ENCODE measurements around the gene ZNF550. TPM values are rescaled to one million over a fixed set of nuclear protein-coding genes. Genes with fewer than 3 reads are reported as not detected.
"Not testable (repeated sequence)": the region's sequence is repeated elsewhere in the genome, so short reads cannot be mapped to it uniquely, and the experiment has no call there.

ZNF550 gene
- total RNA-seq, 1 donor from 2014 or later = 15.7 TPM

- Mint-ChIP-seq H3K4me3 (ENCODE audit: low read depth) (peak overlapping the region; percentile 79), H3K36me3 (ENCODE audit: insufficient read depth) (peaks cover 51% of the 10 kb centered on the region), H3K9me3 (ENCODE audit: low read depth) (peaks cover 51% of the 10 kb centered on the region), H3K27ac (peak overlapping the region; percentile 69)
- DNase-seq (ENCODE audit: low spot score, unreplicated experiment); H3K27me3 Mint-ChIP-seq; H3K4me1 Mint-ChIP-seq (ENCODE audit: low read depth): not testable (repeated sequence)
These were observed 60.4 kb downstream of the ZNF550 start for GRCh38 chr19:57499332-57499679.

DNA sequence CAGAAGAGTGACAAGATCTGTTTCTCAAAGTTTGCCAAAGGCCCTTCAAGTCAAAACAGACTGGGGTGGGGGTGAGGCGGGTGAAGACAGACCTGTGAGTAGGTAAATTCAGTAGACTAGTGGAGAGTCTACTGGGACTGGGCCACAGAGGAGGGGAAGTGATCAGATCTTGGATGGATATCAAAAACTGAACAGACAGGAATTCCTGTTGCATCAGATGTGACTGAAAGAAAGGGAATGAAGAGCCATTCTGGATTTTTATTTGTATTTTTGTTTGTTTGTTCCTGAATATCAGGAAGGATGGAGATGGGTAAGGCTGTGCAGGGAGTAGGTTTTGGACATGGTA, 71.4 kb downstream of the ZNF550 start:
- H3K4me1 Mint-ChIP-seq (ENCODE audit: low read depth); H3K27me3 Mint-ChIP-seq; DNase-seq (ENCODE audit: low spot score, unreplicated experiment): not testable (repeated sequence)
- peaks cover 43% of the 10 kb centered on the region for H3K9me3 Mint-ChIP-seq (ENCODE audit: low read depth)
- H3K27ac Mint-ChIP-seq = peak overlapping the region; percentile 58
- H3K36me3 Mint-ChIP-seq (ENCODE audit: insufficient read depth) = peaks cover 45% of the 10 kb centered on the region
- H3K4me3 Mint-ChIP-seq (ENCODE audit: low read depth) = peak overlapping the region; percentile 79

GRCh38 chr19:57487477-57488298, 72.0 kb downstream of the ZNF550 start, which contains the start of gene ZNF419:
Gene ZNF419, plus strand, starts transcription at chr19:57487750. Its CDS starts 201 bp downstream, at chr19:57487951.
- Mint-ChIP-seq H3K27ac (peak within 1 kb of the TSS; percentile 58), H3K4me3 (ENCODE audit: low read depth) (peak within 1 kb of the TSS; percentile 79), H3K9me3 (ENCODE audit: low read depth) (peaks cover 37% of the 10 kb centered on the region), H3K36me3 (ENCODE audit: insufficient read depth) (peaks cover 39% of the 10 kb centered on the region)
- not testable (repeated sequence) for H3K4me1 Mint-ChIP-seq (ENCODE audit: low read depth); H3K27me3 Mint-ChIP-seq
- peak; percentile 84 for DNase-seq (ENCODE audit: low spot score, unreplicated experiment)

Other genes with a start within 250 kb of the ZNF550 start
- gene ZNF543, start 239.4 kb downstream of the ZNF550 start, total RNA-seq = 10.1 and 10.5 TPM in 2 replicates
- 11.8 TPM in 2 replicates for gene ZNF304, start 208.6 kb downstream of the ZNF550 start, total RNA-seq
- gene TRAPPC2B, start 196.3 kb downstream of the ZNF550 start, total RNA-seq = 12.9 and 13.9 TPM in 2 replicates
- 5.7 and 6.1 TPM in 2 replicates for gene ZNF547, start 196.3 kb downstream of the ZNF550 start, total RNA-seq
- gene ZNF548, start 170.0 kb downstream of the ZNF550 start, total RNA-seq = 30.7 and 31.9 TPM in 2 replicates
- 14.7 and 17.7 TPM in 2 replicates for gene ZNF17, start 148.7 kb downstream of the ZNF550 start, total RNA-seq
- gene ZNF749, start 124.5 kb downstream of the ZNF550 start, total RNA-seq = 25.1 and 32.7 TPM in 2 replicates
- 0.64 and 0.84 TPM in 2 replicates for gene VN1R1, start 102.7 kb downstream of the ZNF550 start, total RNA-seq
- 7.3 and 10.1 TPM in 2 replicates for gene ZNF772, start 82.3 kb downstream of the ZNF550 start, total RNA-seq
- gene ZNF419, start 72.1 kb downstream of the ZNF550 start, total RNA-seq = 20.3 and 23.4 TPM in 2 replicates
- gene ZNF773, start 59.9 kb downstream of the ZNF550 start, total RNA-seq = 8.4 and 8.7 TPM in 2 replicates
- 11.5 and 11.6 TPM in 2 replicates for gene ZNF549, start 32.5 kb downstream of the ZNF550 start, total RNA-seq
- 7.2 and 8.6 TPM in 2 replicates for gene ZNF416, start 19.0 kb upstream of the ZNF550 start, total RNA-seq
- gene ZIK1, start 24.3 kb upstream of the ZNF550 start, total RNA-seq = 12.9 and 13.7 TPM in 2 replicates
- gene ZNF530, start 40.0 kb upstream of the ZNF550 start, total RNA-seq = 4.4 and 4.9 TPM in 2 replicates
- 24.9 and 26.8 TPM in 2 replicates for gene ZNF134, start 54.4 kb upstream of the ZNF550 start, total RNA-seq
- gene ZNF211, start 73.3 kb upstream of the ZNF550 start, total RNA-seq = 25.1 and 26.0 TPM in 2 replicates
- not detected in 2 replicates for gene ZSCAN4, start 109.1 kb upstream of the ZNF550 start, total RNA-seq
- 10.9 and 13.6 TPM in 2 replicates for gene ZNF551, start 122.1 kb upstream of the ZNF550 start, total RNA-seq
- 39.0 and 43.3 TPM in 2 replicates for gene ZNF154, start 149.3 kb upstream of the ZNF550 start, total RNA-seq
- gene ZNF671, start 167.8 kb upstream of the ZNF550 start, total RNA-seq = 11.7 and 15.4 TPM in 2 replicates
- 32.8 and 35.3 TPM in 2 replicates for gene ZNF776, start 187.0 kb upstream of the ZNF550 start, total RNA-seq
- gene ZNF586, start 209.8 kb upstream of the ZNF550 start, total RNA-seq = 33.1 and 33.2 TPM in 2 replicates

Data from progenitor cell of endocrine pancreas (in vitro differentiated cells).